Testis (tissue), 3 donors: ENCODE results near the gene SPATC1L. TPM values are rescaled to one million over a fixed set of nuclear protein-coding genes. Genes with fewer than 3 reads are reported as not detected.
"Not testable (repeated sequence)": the region's sequence is repeated elsewhere in the genome, so short reads cannot be mapped to it uniquely, and the experiment has no call there.

Source experiments
- DNase-seq: peaks from one replicate; pipeline ENCODE4 v3.0.0-alpha.2; 2019
- H3K27ac ChIP-seq, 2 donors: fragments of 200-600 bp; sonication (generic); one replicate each; pipeline ENCODE4 v1.5.1; 2019
- H3K27me3 ChIP-seq: fragments of 200-600 bp; sonication (generic); one replicate; pipeline ENCODE4 v1.5.1; 2019
- H3K36me3 ChIP-seq: fragments of 200-600 bp; sonication (generic); one replicate; pipeline ENCODE4 v1.5.1; 2017; ENCODE audit warnings: low read depth; ENCODE audit errors: missing control alignments
- H3K4me1 ChIP-seq: fragments of 200-600 bp; sonication (generic); one replicate; pipeline ENCODE4 v1.5.1; 2019
- H3K4me3 ChIP-seq, 2 donors: fragments of 200-600 bp; sonication (generic); one replicate each; pipeline ENCODE4 v1.5.1; 2017 to 2019
- H3K9me3 ChIP-seq: fragments of 200-600 bp; sonication (generic); one replicate; pipeline ENCODE4 v1.5.1; 2017
- CTCF ChIP-seq, 3 experiments: fragments of 450-650 bp in 2 of 3; fragments of 200-600 bp in 1 of 3; sonication (generic) in 1 of 3; IDR thresholded peaks; one replicate each; pipeline ENCODE4 v1.5.1; 2016 to 2019; ENCODE audit warnings: antibody characterized with exemption in 3 of 3, mild to moderate bottlenecking in 2 of 3, moderate library complexity in 1 of 3
- POLR2A ChIP-seq: fragments of 450-650 bp; IDR thresholded peaks from one replicate; pipeline ENCODE4 v1.6.1; 2017; ENCODE audit warnings: antibody characterized with exemption, mild to moderate bottlenecking, moderate library complexity
- WGBS, 2 donors: methylation state at CpG; one replicate each; pipeline ENCODE4 v1.1.5; 2018; 5-methylcytosine and 5-hydroxymethylcytosine counted together
- intact Hi-C: fragments of 100-400 bp; cut with DNase I; formaldehyde crosslinking; loops from one replicate; pipeline ENCODE4 v1.15.1; 2023; ENCODE audit warnings: low total_unique reads
- polyA plus RNA-seq: library from polyadenylated mRNA; stranded (reverse); fragments of 350-450 nt; fragmentation: Illumina TruSeq; extraction: RNeasy Lipid Tissue Mini Kit (QIAGEN cat#74804); gene quantifications from one replicate; pipeline ENCODE4 v1.2.3, GENCODE V29; 2014; ENCODE audit warnings: low read depth, low replicate concordance; ENCODE audit not compliant: insufficient read depth
- total RNA-seq, 2 donors: library from RNA; depleted of rRNA; stranded (reverse); fragments of >200 nt; gene quantifications; one replicate each; pipeline ENCODE4 v1.2.3, GENCODE V29; 2016

SPATC1L gene
- total and polyA plus RNA-seq, 3 donors from 2014 or later: 55.4 to 96.1 (median 75.6) TPM

GRCh38 chr21:46141767-46142581 is 42.3 kb downstream of the SPATC1L start:
- Histone ChIP-seq H3K9me3 (no peaks in the 10 kb centered on the region), H3K4me1 (peaks cover 6% of the 10 kb centered on the region), H3K27me3 (no peaks in the 10 kb centered on the region), H3K4me3 (peak overlapping the region; percentile 34 to 39), H3K36me3 (no peaks in the 10 kb centered on the region), H3K27ac (peak overlapping the region in 1 of 2 donors; percentile 45)
- no peak for DNase-seq
- 71 to 76% methylated on average over 45 of the region's 45 CpGs for WGBS, 2 donors
- intact Hi-C loops: no loop called here
- no peak for TF ChIP-seq POLR2A
- TF ChIP-seq CTCF (IDR thresholded peaks at IDR 0.05): no peak

- H3K4me3 ChIP-seq, H3K36me3 ChIP-seq, H3K27me3 ChIP-seq, H3K9me3 ChIP-seq, intact Hi-C loops, H3K27ac ChIP-seq, DNase-seq: not testable (repeated sequence)
- WGBS, 2 donors: 64 to 74% methylated on average over 28 to 29 of the region's 29 CpGs
- H3K4me1 ChIP-seq: peaks cover 10% of the 10 kb centered on the region
Observed at GRCh38 chr21:46140352-46141003, 43.8 kb downstream of the SPATC1L start.

GRCh38 chr21:46139686-46140085 is 44.6 kb downstream of the SPATC1L start:
- no peak overlapping the region for H3K4me3 ChIP-seq
- WGBS, 2 donors: 91 to 93% methylated on average over 14 to 15 of the region's 15 CpGs
- peaks cover 10% of the 10 kb centered on the region for H3K4me1 ChIP-seq
- TF ChIP-seq POLR2A: no peak
- TF ChIP-seq CTCF (IDR thresholded peaks at IDR 0.05): no peak
- H3K27ac ChIP-seq: no peak overlapping the region
- no peaks in the 10 kb centered on the region for H3K36me3 ChIP-seq
- intact Hi-C loops: no loop called here
- no peaks in the 10 kb centered on the region for H3K27me3 ChIP-seq
- no peaks in the 10 kb centered on the region for H3K9me3 ChIP-seq
- no peak for DNase-seq

- no peak for DNase-seq
- peaks cover 4% of the 10 kb centered on the region for H3K4me1 ChIP-seq
- H3K9me3 ChIP-seq: no peaks in the 10 kb centered on the region
- TF ChIP-seq POLR2A (no peak), CTCF (IDR thresholded peaks at IDR 0.05) (no peak)
- 92 to 94% methylated on average over 5 to 28 of the region's 28 CpGs for WGBS, 2 donors
- H3K27me3 ChIP-seq: no peaks in the 10 kb centered on the region
- H3K36me3 ChIP-seq: no peaks in the 10 kb centered on the region
- H3K4me3 ChIP-seq: no peak overlapping the region
- intact Hi-C loops: no loop called here
- no peak overlapping the region for H3K27ac ChIP-seq
Observed at GRCh38 chr21:46138383-46138970, 45.8 kb downstream of the SPATC1L start.

GRCh38 chr21:46137908-46138307 is 46.4 kb downstream of the SPATC1L start:
- no peaks in the 10 kb centered on the region for H3K9me3 ChIP-seq
- TF ChIP-seq CTCF (IDR thresholded peaks at IDR 0.05) (no peak), POLR2A (no peak)
- no peak overlapping the region for H3K27ac ChIP-seq
- H3K36me3 ChIP-seq: no peaks in the 10 kb centered on the region
- WGBS, 2 donors: 82 to 96% methylated on average over 5 to 7 of the region's 7 CpGs
- intact Hi-C loops: no loop called here
- DNase-seq: no peak
- H3K27me3 ChIP-seq: no peaks in the 10 kb centered on the region
- no peak overlapping the region for H3K4me3 ChIP-seq
- H3K4me1 ChIP-seq: peaks cover 4% of the 10 kb centered on the region
